Ascending aorta (tissue), 2 donors: ENCODE data around the gene OLFM1. TPM values are rescaled to one million over a fixed set of nuclear protein-coding genes. Genes with fewer than 3 reads are reported as not detected.

Experiments used
- DNase-seq, 2 donors: peaks; one replicate each; pipeline ENCODE4 v3.0.0-alpha.2; 2019; ENCODE audit warnings: low spot score in 2 of 2
- H3K27ac ChIP-seq, 2 donors: fragments of 200-600 bp; sonication (generic); one replicate each; pipeline ENCODE4 v1.5.1; 2016 to 2017; ENCODE audit warnings: mild to moderate bottlenecking in 1 of 2
- H3K27me3 ChIP-seq: fragments of 200-600 bp; sonication (generic); one replicate; pipeline ENCODE4 v1.5.1; 2017
- H3K36me3 ChIP-seq, 2 donors: fragments of 200-600 bp; sonication (generic); one replicate each; pipeline ENCODE4 v1.5.1; 2016
- H3K4me1 ChIP-seq, 2 donors: fragments of 200-600 bp; sonication (generic); one replicate each; pipeline ENCODE4 v1.5.1; 2016 to 2017; ENCODE audit warnings: mild to moderate bottlenecking in 1 of 2
- H3K4me3 ChIP-seq, 2 donors: fragments of 200-600 bp; sonication (generic); one replicate each; pipeline ENCODE4 v1.5.1; 2016 to 2017; ENCODE audit warnings: mild to moderate bottlenecking in 1 of 2
- H3K9me3 ChIP-seq, 2 donors: fragments of 200-600 bp; sonication (generic); one replicate each; pipeline ENCODE4 v1.5.1; 2016
- CTCF ChIP-seq, 3 experiments: fragments of 200-600 bp in 2 of 3; fragments of 450-650 bp in 1 of 3; sonication (generic) in 2 of 3; IDR thresholded peaks; one replicate each; pipeline ENCODE4 v1.5.1; 2016 to 2019; ENCODE audit warnings: antibody characterized with exemption in 3 of 3, mild to moderate bottlenecking in 1 of 3, moderate library complexity in 1 of 3
- intact Hi-C: fragments of 100-400 bp; cut with DNase I; formaldehyde crosslinking; loops from one replicate; pipeline ENCODE4 v1.15.1; 2023
- total RNA-seq: library from RNA; depleted of rRNA; stranded (reverse); fragments of >200 nt; gene quantifications from one replicate; pipeline ENCODE4 v1.1.0, GENCODE V29; 2016

Gene OLFM1
- total RNA-seq, 1 donor from 2014 or later, result 102 TPM

GRCh38 chr9:135100241-135100681, 12.8 kb downstream of the OLFM1 start:
- no peak for DNase-seq
- H3K27me3 ChIP-seq, result no peaks in the 10 kb centered on the region
- no peaks in the 10 kb centered on the region for H3K9me3 ChIP-seq
- TF ChIP-seq CTCF (IDR thresholded peaks at IDR 0.05), result no peak
- H3K27ac ChIP-seq, result no peak overlapping the region
- no peak overlapping the region for H3K4me3 ChIP-seq
- H3K4me1 ChIP-seq, result peaks cover 3 to 10% of the 10 kb centered on the region in 2 donors
- no peaks in the 10 kb centered on the region for H3K36me3 ChIP-seq
- intact Hi-C loops, result no loop called here

- H3K4me1 ChIP-seq, result peaks cover 3 to 10% of the 10 kb centered on the region in 2 donors
- no peaks in the 10 kb centered on the region for H3K27me3 ChIP-seq
- no peak overlapping the region for H3K4me3 ChIP-seq
- DNase-seq, result no peak
- no peak for TF ChIP-seq CTCF (IDR thresholded peaks at IDR 0.05)
- H3K9me3 ChIP-seq, result no peaks in the 10 kb centered on the region
- H3K27ac ChIP-seq, result no peak overlapping the region
- intact Hi-C loops, result no loop called here
- H3K36me3 ChIP-seq, result no peaks in the 10 kb centered on the region
These were observed 13.4 kb downstream of the OLFM1 start for GRCh38 chr9:135100725-135101410.

GRCh38 chr9:135101486-135101885, 14.0 kb downstream of the OLFM1 start:
- no peak overlapping the region for H3K27ac ChIP-seq
- no peaks in the 10 kb centered on the region for H3K27me3 ChIP-seq
- H3K4me3 ChIP-seq, result no peak overlapping the region
- DNase-seq, result no peak
- no peaks in the 10 kb centered on the region for H3K9me3 ChIP-seq
- no peaks in the 10 kb centered on the region for H3K36me3 ChIP-seq
- no peak for TF ChIP-seq CTCF (IDR thresholded peaks at IDR 0.05)
- intact Hi-C loops, result no loop called here
- peaks cover 3 to 10% of the 10 kb centered on the region in 2 donors for H3K4me1 ChIP-seq

- TF ChIP-seq CTCF (IDR thresholded peaks at IDR 0.05), result no peak
- intact Hi-C loops, result no loop called here
- H3K27ac ChIP-seq, result no peak overlapping the region
- no peaks in the 10 kb centered on the region for H3K9me3 ChIP-seq
- H3K4me1 ChIP-seq, result peaks cover 3 to 10% of the 10 kb centered on the region in 2 donors
- no peak overlapping the region for H3K4me3 ChIP-seq
- no peaks in the 10 kb centered on the region for H3K36me3 ChIP-seq
- DNase-seq, result no peak
- H3K27me3 ChIP-seq, result no peaks in the 10 kb centered on the region
These were observed 14.5 kb downstream of the OLFM1 start for GRCh38 chr9:135101926-135102325.

GRCh38 chr9:135102331-135102730, 14.9 kb downstream of the OLFM1 start:
- TF ChIP-seq CTCF (IDR thresholded peaks at IDR 0.05), result no peak
- H3K36me3 ChIP-seq, result no peaks in the 10 kb centered on the region
- no peak overlapping the region for H3K27ac ChIP-seq
- H3K27me3 ChIP-seq, result no peaks in the 10 kb centered on the region
- H3K4me1 ChIP-seq, result peaks cover 3 to 10% of the 10 kb centered on the region in 2 donors
- intact Hi-C loops, result no loop called here
- H3K4me3 ChIP-seq, result no peak overlapping the region
- DNase-seq, result no peak
- H3K9me3 ChIP-seq, result no peaks in the 10 kb centered on the region
